GM08714 (cell line): ENCODE results near the gene HNRNPR.
"Not testable (repeated sequence)": the region's sequence is repeated elsewhere in the genome, so short reads cannot be mapped to it uniquely, and the experiment has no call there.

Experiments
- H3K4me3 ChIP-seq: fragments of 200-500 bp; sonication (Bioruptor generic); 2 replicates; pipeline ENCODE4 v1.5.1; 2014; ENCODE audit warnings: mild to moderate bottlenecking, low read length, inconsistent platforms
- ZNF274 ChIP-seq: IDR thresholded peaks from 2 replicates; pipeline ENCODE4 v1.6.1; 2012; ENCODE audit warnings: mild to moderate bottlenecking, low read depth, low read length

Gene HNRNPR

DNA sequence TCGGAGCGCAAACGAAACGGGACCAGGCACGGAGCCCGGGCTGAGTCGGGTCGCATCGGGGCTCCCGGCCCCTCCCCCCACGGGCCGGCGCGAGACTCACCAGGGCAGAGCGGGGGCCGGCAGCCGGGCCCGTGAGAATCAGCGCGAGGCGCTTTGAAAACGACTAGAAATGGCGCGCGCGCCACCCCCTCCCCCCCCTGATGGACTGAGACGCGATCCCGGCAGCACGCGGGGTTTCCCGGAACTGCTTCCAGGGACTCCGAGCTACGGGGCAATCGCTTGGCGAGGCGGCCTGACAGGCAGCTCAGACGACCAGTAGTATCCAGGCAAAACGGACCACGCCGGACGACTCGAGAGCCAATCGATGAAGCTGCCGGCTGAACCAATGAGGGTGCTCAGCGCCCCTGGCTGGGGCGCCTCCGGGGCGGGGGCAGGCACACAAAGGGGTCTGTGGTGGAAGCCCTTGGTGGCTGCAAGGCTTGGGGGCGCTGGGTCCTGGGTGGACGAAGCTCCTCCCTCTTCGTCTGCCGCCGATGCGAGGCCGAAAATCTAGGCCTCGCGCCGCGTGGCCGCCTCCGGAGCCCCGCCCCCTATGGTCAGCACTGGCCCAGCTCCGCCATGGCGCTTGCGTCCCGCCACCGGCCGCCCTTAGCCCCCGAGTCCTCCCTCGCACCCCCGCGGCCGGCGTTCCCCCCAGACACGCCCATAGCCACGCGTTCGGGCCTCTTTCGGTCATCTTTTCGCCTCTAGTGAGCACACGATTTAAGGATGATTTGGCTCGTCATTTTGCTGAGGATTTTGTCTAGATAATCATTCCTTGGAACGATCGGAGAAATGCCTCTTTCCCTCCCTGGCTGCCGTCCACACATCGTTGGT, at the start of gene HNRNPR:
HNRNPR (minus strand) TSS at position 174 of the 876 bp plus-strand sequence. CDS start 3,276 bp downstream, outside the sequence.
- TF ChIP-seq ZNF274, result no peak
- peak within 1 kb of the TSS; percentile 100 for H3K4me3 ChIP-seq

DNA sequence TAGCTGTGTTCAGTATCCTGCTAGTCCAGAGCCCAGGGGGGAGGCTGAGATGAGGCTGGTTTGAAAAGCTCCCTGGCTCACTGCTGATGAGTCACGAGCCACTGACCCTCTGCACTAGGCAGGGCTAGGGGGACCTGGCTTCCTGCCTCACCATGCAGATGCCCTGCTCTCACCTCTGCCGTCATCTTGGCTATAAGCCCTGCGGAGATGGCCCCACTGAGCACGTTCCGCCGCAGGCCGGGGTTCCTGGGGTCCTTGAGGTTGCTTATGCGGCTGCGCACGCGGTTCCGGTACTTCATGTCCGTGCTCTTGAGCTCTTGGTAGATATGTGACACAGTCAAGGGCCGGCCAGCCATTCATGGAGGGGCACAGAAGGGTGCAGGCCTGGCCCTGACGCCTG, 49.6 kb upstream of the HNRNPR start:
- no peak for TF ChIP-seq ZNF274
- no peak overlapping the region for H3K4me3 ChIP-seq

DNA sequence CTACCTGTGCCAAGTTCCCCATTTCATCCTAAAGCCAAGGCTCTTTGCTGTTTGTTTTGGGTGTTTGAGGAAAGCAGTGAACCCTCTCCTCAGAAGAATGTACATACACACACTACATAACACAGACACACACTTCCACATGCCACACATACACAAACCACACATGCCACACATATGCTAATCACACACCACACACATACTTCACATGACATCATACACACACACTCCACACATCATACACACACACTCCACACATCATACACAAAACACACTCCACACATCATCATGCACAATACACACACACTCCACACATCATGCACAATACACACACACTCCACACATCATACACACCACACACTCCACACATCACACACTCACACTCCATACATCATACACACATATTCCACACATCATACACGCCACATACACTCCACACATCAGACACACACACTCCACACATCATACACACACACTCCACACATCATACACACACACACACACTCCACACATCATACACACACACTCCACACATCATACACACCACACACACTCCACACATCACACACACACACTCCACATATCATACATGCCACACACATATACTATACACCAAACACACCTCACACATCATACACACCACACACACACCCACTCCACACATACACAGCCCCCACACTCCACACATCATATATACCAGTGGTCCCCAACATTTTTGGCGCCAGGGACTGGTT, 48.2 kb upstream of the HNRNPR start:
- no peak for TF ChIP-seq ZNF274
- H3K4me3 ChIP-seq, result no peak overlapping the region

DNA sequence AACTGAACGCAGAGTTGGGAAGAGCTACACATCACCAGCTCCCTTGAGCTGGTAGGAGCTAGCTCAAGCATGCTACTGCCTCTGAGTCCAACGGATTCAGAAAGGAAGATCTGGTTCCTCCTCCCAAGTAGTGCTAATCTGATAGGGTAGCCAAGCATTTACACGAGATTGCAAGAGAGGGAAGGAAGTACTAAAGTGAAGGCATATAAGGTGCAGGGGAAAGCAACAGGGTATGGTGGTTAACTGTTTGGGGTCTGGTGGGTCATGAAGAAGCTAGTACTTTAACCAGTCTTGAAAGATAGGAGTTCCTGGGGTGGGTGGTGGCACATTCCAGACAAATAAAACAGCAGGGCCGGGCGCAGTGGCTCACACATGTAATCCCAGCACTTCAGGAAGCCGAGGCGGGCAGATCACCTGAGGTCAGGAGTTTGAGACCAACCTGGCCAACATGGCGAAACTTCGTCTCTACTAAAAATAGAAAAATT, 45.8 kb upstream of the HNRNPR start:
- no peak for TF ChIP-seq ZNF274
- no peak overlapping the region for H3K4me3 ChIP-seq

DNA sequence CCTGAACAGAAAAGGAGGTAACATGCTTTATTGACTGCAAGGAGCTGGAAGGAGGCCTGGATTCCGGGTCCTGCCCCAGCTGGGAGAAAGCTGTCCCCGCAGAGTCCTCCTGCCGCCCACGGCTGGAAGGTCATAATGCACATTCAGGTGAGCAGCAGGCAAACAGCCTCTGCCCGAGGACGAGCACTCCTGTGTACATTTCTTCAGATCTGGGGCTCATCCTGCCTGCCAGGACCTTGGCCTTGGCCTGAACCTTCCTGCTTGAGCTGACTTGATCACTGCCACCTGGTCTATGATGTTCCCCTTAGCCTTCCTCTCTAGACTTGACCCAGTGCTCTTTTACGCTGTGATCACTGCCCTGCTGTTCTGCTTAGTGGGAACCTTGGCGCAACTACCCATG, 43.4 kb upstream of the HNRNPR start:
- TF ChIP-seq ZNF274, result no peak

DNA sequence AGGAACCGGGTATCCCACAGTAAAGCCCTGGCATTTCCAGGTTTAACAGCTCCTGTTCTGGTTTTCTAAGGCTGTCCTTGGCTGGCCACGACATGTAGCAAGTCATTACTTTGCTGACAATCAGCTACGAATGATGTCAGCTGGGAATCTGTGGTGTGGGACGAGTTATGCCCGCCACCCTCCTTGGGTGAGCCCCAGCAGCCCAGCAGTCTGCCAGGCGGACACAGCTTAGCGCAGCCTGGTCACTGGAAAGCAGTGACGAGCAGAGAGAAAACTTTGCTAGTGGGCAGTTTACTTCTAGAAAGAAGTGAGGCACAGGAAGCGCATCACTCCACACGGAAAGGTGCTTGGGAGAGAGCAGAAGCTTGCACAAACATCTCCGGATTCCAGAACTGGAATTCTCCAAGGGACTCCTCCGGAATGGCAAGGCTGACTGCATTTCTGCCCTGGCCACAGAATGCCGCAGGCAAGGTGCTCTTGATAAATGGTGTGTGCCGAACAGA, 41.1 kb upstream of the HNRNPR start:
- no peak for TF ChIP-seq ZNF274

More for the DNA sequence above, 43.4 kb upstream of the HNRNPR start:
- no peak overlapping the region for H3K4me3 ChIP-seq

DNA sequence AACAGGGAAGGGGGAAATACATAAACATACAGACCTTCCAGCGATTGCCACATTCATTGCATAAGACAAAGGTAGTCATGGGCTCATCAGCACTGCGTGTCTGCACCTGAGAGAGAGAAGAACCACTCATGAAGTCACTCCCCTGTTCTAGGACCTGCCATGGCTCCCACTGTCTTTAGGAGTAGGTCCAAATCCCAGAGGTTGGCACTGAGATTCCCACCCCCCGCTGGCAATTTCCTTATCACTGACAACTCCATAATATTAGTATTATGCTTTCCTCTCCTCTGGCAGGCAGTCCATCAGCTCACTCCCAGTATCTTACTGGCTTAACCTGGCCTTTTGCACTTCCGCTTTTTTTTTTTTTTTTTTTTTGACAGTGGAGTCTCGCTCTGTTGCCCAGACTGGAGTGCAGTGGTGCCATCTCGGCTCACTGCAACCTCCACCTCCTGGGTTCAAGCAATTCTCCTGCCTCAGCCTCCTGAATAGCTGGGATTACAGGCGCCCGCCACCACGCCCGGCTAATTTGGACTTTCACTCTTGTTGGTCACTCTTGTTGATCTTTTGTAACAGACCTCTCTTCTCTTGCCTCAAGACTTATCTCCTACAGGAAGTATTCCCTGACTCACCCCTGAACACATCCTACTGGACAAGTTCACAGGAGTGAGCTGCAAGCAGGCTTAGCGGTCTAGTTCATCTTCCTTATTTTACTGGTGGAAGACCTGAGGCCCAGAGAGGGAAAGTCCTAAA, 40.4 kb upstream of the HNRNPR start:
- no peak for TF ChIP-seq ZNF274

More for the DNA sequence above, 41.1 kb upstream of the HNRNPR start:
- H3K4me3 ChIP-seq, result no peak overlapping the region

DNA sequence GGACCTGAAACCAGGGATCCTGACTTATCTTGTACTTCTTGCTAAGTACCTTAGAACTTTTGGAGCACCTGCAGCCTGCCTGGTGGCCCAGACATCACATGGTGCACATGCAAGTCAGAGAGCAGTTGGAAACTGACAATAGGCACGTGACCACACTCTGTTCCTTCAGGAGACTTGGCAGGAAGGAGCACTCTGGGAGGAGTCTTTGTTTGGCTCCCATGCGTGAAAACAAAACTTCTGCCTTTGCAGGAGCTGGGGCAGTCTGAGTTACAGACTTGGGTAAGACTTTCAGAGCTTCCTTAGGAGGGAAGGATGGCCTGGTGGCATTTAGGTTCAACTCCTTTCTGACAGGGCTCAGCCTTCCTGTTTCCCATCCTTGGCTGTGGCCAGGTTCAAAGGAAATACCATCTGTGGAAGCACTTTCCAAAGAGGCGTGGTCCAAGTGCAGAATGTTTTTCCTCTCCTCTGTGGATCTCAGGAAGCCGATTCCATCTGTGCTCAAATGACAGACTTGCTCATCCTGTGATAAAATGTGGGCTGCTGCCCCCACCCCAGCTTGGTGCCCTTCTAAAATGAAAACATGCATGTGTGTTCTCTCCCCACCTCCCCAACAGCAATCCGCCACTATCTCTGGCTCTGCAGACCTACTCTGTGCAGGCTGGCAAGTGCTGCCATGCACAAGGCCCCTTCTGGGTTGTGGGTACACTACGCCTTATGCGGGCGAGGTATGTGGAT, 39.7 kb upstream of the HNRNPR start:
- H3K4me3 ChIP-seq, result no peak overlapping the region
- TF ChIP-seq ZNF274, result no peak

More for the DNA sequence above, 40.4 kb upstream of the HNRNPR start:
- no peak overlapping the region for H3K4me3 ChIP-seq

DNA sequence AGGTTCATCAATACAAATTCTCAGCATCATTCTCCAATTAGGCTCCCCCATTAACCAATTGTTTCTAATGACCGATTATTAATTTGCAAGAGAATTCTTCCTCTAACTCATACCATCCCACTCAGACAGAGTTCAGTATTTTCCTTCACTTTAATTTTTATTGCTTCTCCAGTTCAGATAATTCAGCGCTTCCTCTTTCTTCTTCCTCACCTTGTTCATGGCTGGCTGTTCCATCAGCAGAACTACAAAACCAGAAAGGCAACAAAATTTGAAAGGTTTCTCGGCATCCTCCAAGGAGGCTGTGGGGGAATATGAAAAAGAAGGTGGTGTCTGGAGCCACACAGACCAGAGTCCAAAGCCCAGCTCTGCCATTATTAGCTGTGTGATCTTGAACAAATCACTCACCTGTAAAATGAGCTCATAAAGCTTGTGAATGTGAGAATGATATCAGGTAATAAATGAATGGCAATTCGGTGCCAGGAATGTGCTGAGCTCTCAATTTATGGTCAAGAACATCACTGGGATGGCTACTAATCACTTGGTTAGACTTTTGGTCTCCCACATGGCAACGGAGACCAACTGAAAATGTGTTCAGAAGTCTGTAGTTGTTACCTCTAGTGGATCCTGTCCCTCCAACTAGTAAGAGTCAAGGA, 37.3 kb upstream of the HNRNPR start:
- no peak overlapping the region for H3K4me3 ChIP-seq
- no peak for TF ChIP-seq ZNF274

DNA sequence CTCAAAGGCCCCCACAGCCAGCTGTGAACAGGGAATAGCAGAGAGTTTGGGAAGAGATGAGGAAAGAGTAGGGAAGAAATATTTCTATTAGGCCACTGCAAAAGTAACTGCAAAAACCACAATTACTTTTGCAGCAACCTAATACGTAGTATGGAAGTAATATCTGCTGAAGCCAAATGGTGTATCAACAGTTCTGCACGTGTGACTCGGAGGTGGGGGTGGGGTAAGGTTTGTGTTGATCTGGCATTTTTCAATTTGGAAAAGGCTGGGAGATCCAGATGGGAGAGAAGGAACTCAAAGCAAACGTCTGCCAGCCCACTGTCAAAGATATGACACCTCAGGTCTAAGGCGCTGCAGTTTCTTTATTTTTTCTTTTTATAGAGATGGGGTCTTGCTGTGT, 36.6 kb upstream of the HNRNPR start:
- no peak for TF ChIP-seq ZNF274
- no peak overlapping the region for H3K4me3 ChIP-seq

DNA sequence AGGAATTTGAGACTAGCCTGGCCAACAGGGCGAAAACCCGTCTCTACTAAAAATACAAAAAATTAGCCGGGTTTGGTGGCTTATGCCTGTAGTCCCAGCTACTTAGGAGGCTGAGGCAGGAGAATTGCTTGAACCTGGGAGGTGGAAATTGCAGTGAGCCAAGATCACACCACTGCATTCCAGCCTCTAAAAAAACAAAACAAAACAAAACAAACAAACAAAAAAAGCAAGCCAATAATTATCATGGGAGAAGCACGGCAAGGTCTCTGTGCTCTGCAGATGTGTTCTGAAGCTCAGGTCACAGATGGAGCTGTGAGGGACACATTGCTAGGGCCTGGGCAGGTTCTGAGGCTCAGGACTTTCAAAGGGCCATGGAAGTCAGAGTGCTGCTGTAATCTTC, 36.2 kb upstream of the HNRNPR start:
- H3K4me3 ChIP-seq, result not testable (repeated sequence)

DNA sequence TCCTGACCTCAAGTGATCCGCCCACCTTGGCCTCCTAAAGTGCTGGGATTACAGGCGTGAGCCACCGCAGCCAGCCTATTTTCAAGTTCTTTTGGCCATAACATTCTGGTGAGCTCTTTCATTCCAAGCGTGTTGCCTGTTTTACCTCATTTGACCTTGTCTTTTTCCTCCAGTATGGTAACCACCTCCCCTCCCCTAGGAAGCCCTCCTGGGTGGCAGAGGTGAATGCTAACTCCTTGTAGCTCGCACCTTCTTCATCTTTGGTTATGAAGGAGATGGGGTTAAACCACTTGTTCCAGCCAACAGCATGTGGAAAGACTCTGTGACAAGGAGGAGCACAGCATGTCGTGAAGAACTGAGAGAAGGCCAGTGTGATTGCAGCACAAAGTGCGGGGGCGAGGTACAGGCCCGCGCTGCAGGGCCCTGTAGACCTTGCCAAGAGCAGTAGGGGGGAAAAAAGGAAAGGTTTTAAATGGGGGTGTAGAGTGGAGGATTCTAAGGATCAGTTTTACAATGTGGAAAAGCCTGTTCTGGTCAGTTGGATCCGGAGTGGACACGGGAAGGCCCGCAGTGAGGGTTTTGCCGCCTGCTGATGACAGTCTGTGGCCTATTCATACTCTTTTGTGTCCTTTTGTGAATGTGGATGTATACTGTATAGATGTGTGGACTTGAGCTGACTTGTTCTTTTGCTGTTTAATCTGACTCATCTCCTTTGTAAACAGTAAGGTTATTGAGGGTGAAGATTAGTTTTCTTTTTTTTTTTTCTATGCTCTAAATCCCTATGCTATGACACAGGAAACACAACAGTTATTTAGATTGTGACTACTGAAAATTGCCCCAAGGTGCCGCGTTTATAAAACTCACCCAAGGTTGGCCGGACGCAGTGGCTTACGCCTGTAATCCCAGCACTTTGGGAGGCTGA, 33.1 kb upstream of the HNRNPR start:
- H3K4me3 ChIP-seq, result no peak overlapping the region
- TF ChIP-seq ZNF274, result no peak

DNA sequence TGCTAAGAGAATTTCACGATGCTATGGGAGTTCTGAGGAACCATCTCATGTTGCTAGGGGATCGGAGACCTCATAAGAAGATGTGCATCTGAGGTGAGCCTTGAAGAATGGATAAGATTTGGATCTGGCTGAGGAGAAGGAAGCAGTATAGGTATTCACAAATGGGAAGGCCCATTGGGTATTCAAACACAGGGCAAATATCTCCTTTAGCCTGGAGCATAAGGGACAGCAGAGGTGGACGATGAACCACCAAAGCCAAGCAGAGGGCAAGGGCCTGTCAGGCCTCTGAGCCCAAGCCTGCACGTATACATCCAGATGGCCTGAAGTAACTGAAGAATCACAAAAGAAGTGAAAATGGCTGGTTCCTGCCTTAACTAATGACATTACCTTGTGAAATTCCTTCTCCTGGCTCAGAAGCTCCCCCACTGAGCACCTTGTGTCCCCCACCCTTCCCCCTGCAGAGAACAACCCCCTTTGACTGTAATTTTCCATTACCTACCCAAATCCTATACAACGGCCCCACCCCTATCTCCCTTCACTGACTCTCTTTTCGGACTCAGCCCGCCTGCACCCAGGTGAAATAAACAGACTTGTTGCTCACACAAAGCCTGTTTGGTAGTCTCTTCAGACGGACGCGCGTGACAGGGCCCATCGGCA, 30.1 kb upstream of the HNRNPR start:
- H3K4me3 ChIP-seq, result not testable (repeated sequence)
